SJCRH30 (cell line): ENCODE measurements around the gene NAT8. TPM values are rescaled to one million over a fixed set of nuclear protein-coding genes. Genes with fewer than 3 reads are reported as not detected.
"Not testable (repeated sequence)": the region's sequence is repeated elsewhere in the genome, so short reads cannot be mapped to it uniquely, and the experiment has no call there.

ENCODE experiments used
- DNase-seq, 2 experiments: peaks; one replicate each; pipeline ENCODE4 v3.0.0-alpha.2; 2015 to 2020
- H3K27ac ChIP-seq: fragments of 250-450 bp; sonication (Bioruptor Pico); 2 replicates; pipeline ENCODE4 v1.5.1; 2020; ENCODE audit warnings: mild to moderate bottlenecking, moderate library complexity
- H3K27me3 ChIP-seq: fragments of 250-450 bp; sonication (Bioruptor Pico); 2 replicates; pipeline ENCODE4 v1.5.1; 2020; ENCODE audit warnings: mild to moderate bottlenecking, moderate library complexity
- H3K36me3 ChIP-seq: fragments of 250-450 bp; sonication (Bioruptor Pico); 2 replicates; pipeline ENCODE4 v1.5.1; 2020; ENCODE audit warnings: mild to moderate bottlenecking, moderate library complexity
- H3K4me1 ChIP-seq: fragments of 250-450 bp; sonication (Bioruptor Pico); 2 replicates; pipeline ENCODE4 v1.5.1; 2020; ENCODE audit warnings: mild to moderate bottlenecking, moderate library complexity
- H3K4me3 ChIP-seq: fragments of 250-450 bp; sonication (Bioruptor Pico); 2 replicates; pipeline ENCODE4 v1.5.1; 2020; ENCODE audit warnings: mild to moderate bottlenecking, moderate library complexity
- H3K9me3 ChIP-seq: fragments of 250-450 bp; sonication (Bioruptor Pico); replicated peaks from 2 replicates; pipeline ENCODE4 v1.5.1; 2020; ENCODE audit warnings: mild to moderate bottlenecking, moderate library complexity
- total RNA-seq: library from RNA; depleted of rRNA; stranded (reverse); fragments of >200 nt; shearing (Covaris generic); gene quantifications from 2 replicates; pipeline ENCODE4 v1.2.3, GENCODE V29; 2014; rRNA removed

NAT8 gene
- total RNA-seq, 1 experiment from 2014 or later, result not detected

DNA sequence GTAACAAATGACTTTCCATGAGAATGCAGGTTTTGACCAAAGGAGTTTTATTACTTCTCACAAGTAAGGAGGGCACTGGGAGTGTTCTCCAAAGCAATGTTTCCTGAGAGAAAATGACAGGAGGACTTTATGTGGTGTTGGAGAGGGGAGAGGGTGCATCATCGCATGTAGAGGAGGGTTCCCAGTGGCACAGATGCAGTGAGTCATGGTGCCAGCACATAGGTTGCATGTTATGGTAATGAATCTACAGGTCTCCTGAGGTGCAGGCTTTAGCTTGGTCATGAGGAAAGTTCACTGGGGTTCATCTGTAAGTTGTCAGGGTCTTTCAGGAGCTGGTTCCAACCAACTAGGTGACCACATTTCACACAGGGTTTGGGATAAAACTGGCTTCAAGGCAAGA is 30.4 kb downstream of the NAT8 start:
- Histone ChIP-seq H3K36me3 (no peaks in the 10 kb centered on the region), H3K27me3 (no peaks in the 10 kb centered on the region), H3K27ac (no peak overlapping the region), H3K4me3 (no peak overlapping the region), H3K9me3 (no peaks in the 10 kb centered on the region), H3K4me1 (no peaks in the 10 kb centered on the region)
- no peak for DNase-seq

DNA sequence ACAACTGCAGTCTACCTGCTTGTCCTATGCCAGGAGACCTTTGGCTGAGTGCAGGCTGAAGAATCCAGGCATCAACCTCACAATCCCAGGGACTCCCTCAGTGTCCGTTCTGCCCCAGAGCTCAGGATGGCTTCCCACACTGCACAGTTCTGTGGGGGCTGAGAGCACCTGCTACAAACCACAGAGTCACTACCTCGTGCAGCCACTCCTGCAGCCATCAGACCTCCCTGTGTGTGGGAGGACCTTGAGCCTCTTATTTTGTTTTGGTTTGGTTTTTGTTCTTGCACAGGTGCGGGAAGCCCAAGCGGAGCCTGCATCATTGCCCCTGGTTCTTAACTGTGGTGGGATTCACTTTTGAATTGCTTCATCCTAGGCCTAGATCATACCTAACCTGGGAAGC is 31.0 kb downstream of the NAT8 start:
- no peak for DNase-seq
- no peak overlapping the region for H3K27ac ChIP-seq
- H3K27me3 ChIP-seq, result no peaks in the 10 kb centered on the region
- H3K9me3 ChIP-seq, result no peaks in the 10 kb centered on the region
- H3K4me1 ChIP-seq, result no peaks in the 10 kb centered on the region
- no peak overlapping the region for H3K4me3 ChIP-seq
- no peaks in the 10 kb centered on the region for H3K36me3 ChIP-seq

DNA sequence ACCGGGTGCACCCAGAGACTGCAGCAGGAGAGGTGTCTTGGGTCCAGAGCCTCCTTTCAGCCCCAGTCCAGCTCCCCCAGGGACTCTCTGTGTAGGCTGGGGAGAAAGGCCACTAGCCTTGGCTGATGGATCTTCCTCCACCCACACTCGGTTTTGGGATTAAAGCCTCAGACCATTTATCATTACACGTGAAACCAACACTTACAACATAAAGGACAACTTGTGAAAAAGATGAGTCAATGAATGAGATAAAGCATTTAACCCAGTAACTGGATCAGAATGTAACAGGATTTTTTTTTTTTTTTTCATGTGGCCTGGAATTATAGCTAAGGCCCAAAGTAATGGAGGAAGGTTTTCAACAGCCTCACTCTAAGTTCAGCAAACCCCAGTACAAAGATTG is 32.1 kb downstream of the NAT8 start:
- no peak for DNase-seq
- Histone ChIP-seq H3K4me3 (no peak overlapping the region), H3K36me3 (0 out of 2 replicates have a peak, but pooled peaks cover 4% of the 10 kb centered on the region), H3K9me3 (no peaks in the 10 kb centered on the region), H3K27me3 (no peaks in the 10 kb centered on the region), H3K4me1 (no peaks in the 10 kb centered on the region), H3K27ac (no peak overlapping the region)

DNA sequence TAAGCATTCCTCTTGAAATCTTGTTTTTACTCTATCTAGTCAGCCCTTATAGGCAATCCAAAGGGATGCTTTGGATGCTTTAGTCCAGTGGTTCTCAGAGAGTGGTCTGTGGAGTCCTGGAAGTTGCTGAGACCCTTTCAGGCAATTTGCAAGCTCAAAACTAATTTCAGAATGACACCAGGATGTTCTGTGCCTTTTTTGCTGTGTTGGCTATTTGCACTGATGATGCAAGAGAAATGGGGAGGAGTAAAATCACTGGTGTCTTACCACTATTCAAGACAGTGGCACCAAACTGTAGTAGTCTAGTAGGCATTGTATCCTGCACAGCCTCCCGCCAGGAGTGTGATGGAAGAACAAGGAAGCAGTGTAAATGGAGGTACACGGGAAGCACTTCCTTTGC is 37.6 kb downstream of the NAT8 start:
- not testable (repeated sequence) for H3K36me3 ChIP-seq, H3K9me3 ChIP-seq, H3K4me3 ChIP-seq, H3K27me3 ChIP-seq, H3K4me1 ChIP-seq, DNase-seq, H3K27ac ChIP-seq

DNA sequence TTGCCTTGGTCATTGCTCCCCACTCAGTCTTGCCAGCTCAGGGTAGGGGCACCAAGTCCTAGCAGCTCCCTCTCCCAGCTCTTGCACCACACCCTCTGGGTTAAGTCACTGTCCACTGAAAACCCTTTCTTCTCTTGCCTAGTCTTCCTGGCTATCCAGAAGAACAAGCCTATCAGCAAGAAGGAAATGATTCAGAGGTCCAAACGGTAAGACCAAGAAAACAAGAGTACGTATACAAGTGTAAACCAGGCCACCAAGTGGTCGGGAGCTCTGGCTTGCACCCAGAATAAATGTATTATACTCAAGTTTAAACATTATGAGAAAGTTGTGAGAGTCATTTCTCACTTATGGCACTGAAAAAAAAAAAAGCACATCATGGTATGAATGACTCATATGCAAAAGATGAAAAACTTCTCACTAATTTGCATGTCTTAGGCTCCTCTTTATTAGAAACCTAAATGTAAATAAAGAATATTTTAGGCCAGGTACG is 39.1 kb downstream of the NAT8 start:
- not testable (repeated sequence) for H3K27ac ChIP-seq, H3K4me3 ChIP-seq

DNA sequence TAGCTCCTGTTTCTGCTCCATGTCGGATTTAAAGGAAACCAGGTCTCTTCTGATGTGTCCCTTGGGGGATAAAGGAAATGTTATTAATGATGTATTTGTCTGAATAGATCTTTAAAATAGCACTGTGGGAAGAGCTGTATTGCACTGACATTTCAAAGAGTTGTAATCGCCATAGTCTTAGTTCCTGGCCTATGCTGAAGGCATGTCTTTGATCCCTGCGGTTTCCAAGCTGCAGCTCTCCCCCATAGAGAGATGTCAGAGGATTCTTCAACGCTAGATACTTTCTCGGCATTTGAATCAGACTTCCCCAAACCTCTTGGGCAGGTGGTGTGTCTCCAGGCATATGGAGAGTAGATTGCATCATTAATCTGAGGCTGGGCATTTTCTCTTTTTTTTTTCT is 40.4 kb downstream of the NAT8 start:
- Histone ChIP-seq H3K9me3 (no peaks in the 10 kb centered on the region), H3K4me3 (no peak overlapping the region), H3K4me1 (no peaks in the 10 kb centered on the region), H3K36me3 (peaks cover 8% of the 10 kb centered on the region), H3K27me3 (no peaks in the 10 kb centered on the region), H3K27ac (no peak overlapping the region)
- no peak for DNase-seq

More for the DNA sequence above, 39.1 kb downstream of the NAT8 start:
- H3K36me3 ChIP-seq, H3K4me1 ChIP-seq, H3K9me3 ChIP-seq, H3K27me3 ChIP-seq, DNase-seq: not testable (repeated sequence)

DNA sequence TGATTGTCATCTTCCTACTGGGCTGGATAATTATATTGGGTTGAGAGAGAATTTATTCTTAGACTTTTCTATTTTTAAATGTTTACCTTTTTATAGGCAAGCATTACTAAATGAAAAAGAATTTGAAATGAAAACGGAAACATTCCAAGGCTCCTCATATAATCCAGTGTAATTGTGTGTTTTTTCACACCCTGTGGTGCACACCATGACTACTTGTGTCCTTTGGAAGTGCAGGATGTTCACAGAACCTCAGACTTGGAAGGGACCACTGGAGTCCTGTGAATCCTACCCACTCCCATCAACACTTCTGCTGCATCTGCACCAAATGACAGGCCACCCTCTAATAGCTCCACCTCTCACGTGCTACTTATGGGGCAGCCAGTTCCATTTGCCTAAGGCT is 48.0 kb downstream of the NAT8 start:
- no peak overlapping the region for H3K27ac ChIP-seq

DNA sequence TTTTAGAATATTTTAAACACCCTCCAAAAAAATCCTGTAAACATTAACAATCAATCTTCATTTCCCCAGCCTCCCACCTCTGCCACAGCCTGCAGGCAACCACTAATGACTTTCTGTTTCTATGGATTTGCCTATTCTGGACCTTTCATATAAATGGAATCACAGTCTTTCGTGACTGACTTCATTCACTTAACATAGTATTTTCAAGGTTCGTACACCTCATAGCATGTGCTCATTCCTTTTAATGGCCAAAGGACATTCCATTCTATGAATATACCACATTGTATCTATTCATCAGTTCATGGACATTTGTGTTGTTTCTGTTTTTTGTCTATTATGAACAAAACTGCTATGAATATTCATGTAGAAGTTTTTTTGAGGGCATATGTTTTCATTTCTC is 48.5 kb downstream of the NAT8 start:
- Histone ChIP-seq H3K9me3 (peaks cover 11% of the 10 kb centered on the region; the same call in 1 of the 2 replicates), H3K27ac (no peak overlapping the region), H3K4me1 (no peaks in the 10 kb centered on the region), H3K27me3 (no peaks in the 10 kb centered on the region), H3K36me3 (0 out of 2 replicates have a peak, but pooled peaks cover 5% of the 10 kb centered on the region), H3K4me3 (no peak overlapping the region)
- no peak for DNase-seq

More for the DNA sequence above, 48.0 kb downstream of the NAT8 start:
- peaks cover 11% of the 10 kb centered on the region; the same call in 1 of the 2 replicates for H3K9me3 ChIP-seq
- H3K27me3 ChIP-seq, result no peaks in the 10 kb centered on the region
- H3K4me3 ChIP-seq, result no peak overlapping the region
- DNase-seq, result no peak
- 0 out of 2 replicates have a peak, but pooled peaks cover 5% of the 10 kb centered on the region for H3K36me3 ChIP-seq
- H3K4me1 ChIP-seq, result no peaks in the 10 kb centered on the region

Other genes starting within 250 kb of the NAT8 start
- gene TPRKB, start 94.9 kb upstream of the NAT8 start, total RNA-seq, result 136 and 161 TPM in 2 replicates
- 42.3 and 44.1 TPM in 2 replicates for gene DUSP11, start 137.7 kb upstream of the NAT8 start, total RNA-seq
- not detected in 2 replicates for gene C2orf78, start 141.8 kb upstream of the NAT8 start, total RNA-seq
- gene STAMBP, start 186.5 kb upstream of the NAT8 start, total RNA-seq, result 50.1 and 61.1 TPM in 2 replicates